ENCODE results near the gene ZNF563. TPM values are rescaled to one million over a fixed set of nuclear protein-coding genes. Genes with fewer than 3 reads are reported as not detected.

Gene ZNF563
- total and polyA plus RNA-seq, 2 experiments from 2014 or later = 3.1 to 3.2 TPM

DNA sequence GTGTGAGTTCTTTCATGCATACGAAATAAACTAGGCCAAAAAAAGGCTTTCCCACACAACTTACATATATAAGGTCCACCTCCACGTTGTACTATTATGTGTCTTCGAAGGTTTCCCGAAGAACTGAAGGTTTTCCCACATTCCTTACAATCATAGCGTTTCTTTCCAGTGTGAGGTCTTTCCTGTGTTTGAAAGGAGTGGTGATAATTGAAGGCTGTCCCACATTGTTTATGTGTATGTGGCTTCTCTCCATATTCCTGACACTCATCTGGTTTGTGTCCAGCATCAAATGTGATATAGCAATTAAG lies 17.4 kb upstream of the ZNF563 start:
- Mint-ChIP-seq H3K27me3 (ENCODE audit: insufficient read depth, low read depth, poor library complexity) (no peaks in the 10 kb centered on the region), H3K4me3 (no peak overlapping the region), H3K4me1 (no peaks in the 10 kb centered on the region), H3K27ac (no peak overlapping the region), H3K36me3 (ENCODE audit: low read depth) (peaks cover 65% of the 10 kb centered on the region), H3K9me3 (peaks cover 90% of the 10 kb centered on the region)
- H4K20me1 ChIP-seq (replicated peaks; ENCODE audit: insufficient read depth) = no peaks in the 10 kb centered on the region
- DNase-seq (ENCODE audit: low spot score) = peak; percentile 10
- H3K27ac ChIP-seq (ENCODE audit: low read depth) = no peak overlapping the region
- H3F3A ChIP-seq (replicated peaks; ENCODE audit: low read depth) = no peaks in the 10 kb centered on the region
- no peak for TF ChIP-seq ZNF114 (CRISPR knock-in tag; IDR thresholded peaks at IDR 0.05)
- TF ChIP-seq POLR2AphosphoS5 (IDR thresholded peaks at IDR 0.05; ENCODE audit: low read depth) = no peak
- TF ChIP-seq CREB1 (CRISPR knock-in tag; IDR thresholded peaks at IDR 0.05; ENCODE audit: low read depth) = no peak
- TF ChIP-seq STAT1 (IDR thresholded peaks at IDR 0.05; ENCODE audit: unreplicated experiment) = no peak
- TF ChIP-seq, protein P1, sequence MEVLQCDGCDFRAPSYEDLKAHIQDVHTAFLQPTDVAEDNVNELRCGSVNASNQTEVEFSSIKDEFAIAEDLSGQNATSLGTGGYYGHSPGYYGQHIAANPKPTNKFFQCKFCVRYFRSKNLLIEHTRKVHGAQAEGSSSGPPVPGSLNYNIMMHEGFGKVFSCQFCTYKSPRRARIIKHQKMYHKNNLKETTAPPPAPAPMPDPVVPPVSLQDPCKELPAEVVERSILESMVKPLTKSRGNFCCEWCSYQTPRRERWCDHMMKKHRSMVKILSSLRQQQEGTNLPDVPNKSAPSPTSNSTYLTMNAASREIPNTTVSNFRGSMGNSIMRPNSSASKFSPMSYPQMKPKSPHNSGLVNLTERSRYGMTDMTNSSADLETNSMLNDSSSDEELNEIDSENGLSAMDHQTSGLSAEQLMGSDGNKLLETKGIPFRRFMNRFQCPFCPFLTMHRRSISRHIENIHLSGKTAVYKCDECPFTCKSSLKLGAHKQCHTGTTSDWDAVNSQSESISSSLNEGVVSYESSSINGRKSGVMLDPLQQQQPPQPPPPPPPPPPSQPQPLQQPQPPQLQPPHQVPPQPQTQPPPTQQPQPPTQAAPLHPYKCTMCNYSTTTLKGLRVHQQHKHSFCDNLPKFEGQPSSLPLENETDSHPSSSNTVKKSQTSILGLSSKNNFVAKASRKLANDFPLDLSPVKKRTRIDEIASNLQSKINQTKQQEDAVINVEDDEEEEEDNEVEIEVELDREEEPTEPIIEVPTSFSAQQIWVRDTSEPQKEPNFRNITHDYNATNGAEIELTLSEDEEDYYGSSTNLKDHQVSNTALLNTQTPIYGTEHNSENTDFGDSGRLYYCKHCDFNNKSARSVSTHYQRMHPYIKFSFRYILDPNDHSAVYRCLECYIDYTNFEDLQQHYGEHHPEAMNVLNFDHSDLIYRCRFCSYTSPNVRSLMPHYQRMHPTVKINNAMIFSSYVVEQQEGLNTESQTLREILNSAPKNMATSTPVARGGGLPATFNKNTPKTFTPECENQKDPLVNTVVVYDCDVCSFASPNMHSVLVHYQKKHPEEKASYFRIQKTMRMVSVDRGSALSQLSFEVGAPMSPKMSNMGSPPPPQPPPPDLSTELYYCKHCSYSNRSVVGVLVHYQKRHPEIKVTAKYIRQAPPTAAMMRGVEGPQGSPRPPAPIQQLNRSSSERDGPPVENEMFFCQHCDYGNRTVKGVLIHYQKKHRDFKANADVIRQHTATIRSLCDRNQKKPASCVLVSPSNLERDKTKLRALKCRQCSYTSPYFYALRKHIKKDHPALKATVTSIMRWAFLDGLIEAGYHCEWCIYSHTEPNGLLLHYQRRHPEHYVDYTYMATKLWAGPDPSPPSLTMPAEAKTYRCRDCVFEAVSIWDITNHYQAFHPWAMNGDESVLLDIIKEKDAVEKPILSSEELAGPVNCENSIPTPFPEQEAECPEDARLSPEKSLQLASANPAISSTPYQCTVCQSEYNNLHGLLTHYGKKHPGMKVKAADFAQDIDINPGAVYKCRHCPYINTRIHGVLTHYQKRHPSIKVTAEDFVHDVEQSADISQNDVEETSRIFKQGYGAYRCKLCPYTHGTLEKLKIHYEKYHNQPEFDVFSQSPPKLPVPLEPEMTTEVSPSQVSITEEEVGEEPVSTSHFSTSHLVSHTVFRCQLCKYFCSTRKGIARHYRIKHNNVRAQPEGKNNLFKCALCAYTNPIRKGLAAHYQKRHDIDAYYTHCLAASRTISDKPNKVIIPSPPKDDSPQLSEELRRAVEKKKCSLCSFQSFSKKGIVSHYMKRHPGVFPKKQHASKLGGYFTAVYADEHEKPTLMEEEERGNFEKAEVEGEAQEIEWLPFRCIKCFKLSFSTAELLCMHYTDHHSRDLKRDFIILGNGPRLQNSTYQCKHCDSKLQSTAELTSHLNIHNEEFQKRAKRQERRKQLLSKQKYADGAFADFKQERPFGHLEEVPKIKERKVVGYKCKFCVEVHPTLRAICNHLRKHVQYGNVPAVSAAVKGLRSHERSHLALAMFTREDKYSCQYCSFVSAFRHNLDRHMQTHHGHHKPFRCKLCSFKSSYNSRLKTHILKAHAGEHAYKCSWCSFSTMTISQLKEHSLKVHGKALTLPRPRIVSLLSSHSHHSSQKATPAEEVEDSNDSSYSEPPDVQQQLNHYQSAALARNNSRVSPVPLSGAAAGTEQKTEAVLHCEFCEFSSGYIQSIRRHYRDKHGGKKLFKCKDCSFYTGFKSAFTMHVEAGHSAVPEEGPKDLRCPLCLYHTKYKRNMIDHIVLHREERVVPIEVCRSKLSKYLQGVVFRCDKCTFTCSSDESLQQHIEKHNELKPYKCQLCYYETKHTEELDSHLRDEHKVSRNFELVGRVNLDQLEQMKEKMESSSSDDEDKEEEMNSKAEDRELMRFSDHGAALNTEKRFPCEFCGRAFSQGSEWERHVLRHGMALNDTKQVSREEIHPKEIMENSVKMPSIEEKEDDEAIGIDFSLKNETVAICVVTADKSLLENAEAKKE (CRISPR knock-in tag; IDR thresholded peaks at IDR 0.05) = no peak
- no peak for TF ChIP-seq EZH2phosphoT487 (IDR thresholded peaks at IDR 0.05; ENCODE audit: unreplicated experiment)
- TF ChIP-seq ETS1 (IDR thresholded peaks at IDR 0.05) = no peak
- TF ChIP-seq JUNB (IDR thresholded peaks at IDR 0.05; ENCODE audit: unreplicated experiment) = no peak
- no peak for TF ChIP-seq NANOG (IDR thresholded peaks at IDR 0.05; ENCODE audit: borderline replicate concordance)
- TF ChIP-seq, protein P2, sequence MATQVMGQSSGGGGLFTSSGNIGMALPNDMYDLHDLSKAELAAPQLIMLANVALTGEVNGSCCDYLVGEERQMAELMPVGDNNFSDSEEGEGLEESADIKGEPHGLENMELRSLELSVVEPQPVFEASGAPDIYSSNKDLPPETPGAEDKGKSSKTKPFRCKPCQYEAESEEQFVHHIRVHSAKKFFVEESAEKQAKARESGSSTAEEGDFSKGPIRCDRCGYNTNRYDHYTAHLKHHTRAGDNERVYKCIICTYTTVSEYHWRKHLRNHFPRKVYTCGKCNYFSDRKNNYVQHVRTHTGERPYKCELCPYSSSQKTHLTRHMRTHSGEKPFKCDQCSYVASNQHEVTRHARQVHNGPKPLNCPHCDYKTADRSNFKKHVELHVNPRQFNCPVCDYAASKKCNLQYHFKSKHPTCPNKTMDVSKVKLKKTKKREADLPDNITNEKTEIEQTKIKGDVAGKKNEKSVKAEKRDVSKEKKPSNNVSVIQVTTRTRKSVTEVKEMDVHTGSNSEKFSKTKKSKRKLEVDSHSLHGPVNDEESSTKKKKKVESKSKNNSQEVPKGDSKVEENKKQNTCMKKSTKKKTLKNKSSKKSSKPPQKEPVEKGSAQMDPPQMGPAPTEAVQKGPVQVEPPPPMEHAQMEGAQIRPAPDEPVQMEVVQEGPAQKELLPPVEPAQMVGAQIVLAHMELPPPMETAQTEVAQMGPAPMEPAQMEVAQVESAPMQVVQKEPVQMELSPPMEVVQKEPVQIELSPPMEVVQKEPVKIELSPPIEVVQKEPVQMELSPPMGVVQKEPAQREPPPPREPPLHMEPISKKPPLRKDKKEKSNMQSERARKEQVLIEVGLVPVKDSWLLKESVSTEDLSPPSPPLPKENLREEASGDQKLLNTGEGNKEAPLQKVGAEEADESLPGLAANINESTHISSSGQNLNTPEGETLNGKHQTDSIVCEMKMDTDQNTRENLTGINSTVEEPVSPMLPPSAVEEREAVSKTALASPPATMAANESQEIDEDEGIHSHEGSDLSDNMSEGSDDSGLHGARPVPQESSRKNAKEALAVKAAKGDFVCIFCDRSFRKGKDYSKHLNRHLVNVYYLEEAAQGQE (IDR thresholded peaks at IDR 0.05; ENCODE audit: unreplicated experiment) = no peak
- no peak for TF ChIP-seq EZH2 (IDR thresholded peaks at IDR 0.05; ENCODE audit: low read depth, unreplicated experiment)
- no peak for TF ChIP-seq CTCF (conservative IDR thresholded peaks at IDR 0.05; ENCODE audit: low read depth in 2 of 2)
- TF ChIP-seq ZNF331 (CRISPR knock-in tag; IDR thresholded peaks at IDR 0.05; ENCODE audit: low read depth) = no peak
- H3K4me2 ChIP-seq = no peak overlapping the region
- no peaks in the 10 kb centered on the region; the same call in 1 of the 2 replicates for H3K79me2 ChIP-seq (replicated peaks; ENCODE audit: insufficient read depth)
- H3K36me3 ChIP-seq (ENCODE audit: insufficient read depth) = peaks cover 35% of the 10 kb centered on the region
- no peaks in the 10 kb centered on the region for H3K27me3 ChIP-seq (ENCODE audit: insufficient read depth)
- H3K4me3 ChIP-seq = no peak overlapping the region
- no peaks in the 10 kb centered on the region for H3K4me1 ChIP-seq (ENCODE audit: insufficient read depth)
- H3K9me2 ChIP-seq (ENCODE audit: insufficient read depth) = no peaks in the 10 kb centered on the region
- H2AFZ ChIP-seq = no peak overlapping the region
- ATAC-seq = no peak

All from GM23338 (cell line).